Measurements from ENCODE around the gene ANKRD53.
"Not testable (repeated sequence)": the region's sequence is repeated elsewhere in the genome, so short reads cannot be mapped to it uniquely, and the experiment has no call there.

Gene ANKRD53

GRCh38 chr2:71006323-71006722 lies 27.9 kb downstream of the ANKRD53 start:
- Mint-ChIP-seq H3K4me3 (no peak overlapping the region), H3K36me3 (no peaks in the 10 kb centered on the region), H3K27me3 (peaks cover 29% of the 10 kb centered on the region), H3K9me3 (no peaks in the 10 kb centered on the region), H3K27ac (no peak overlapping the region), H3K4me1 (peaks cover 6% of the 10 kb centered on the region)
- CTCF ChIA-PET, result no interaction called here
- no peak for DNase-seq

GRCh38 chr2:71006955-71007799 lies 28.7 kb downstream of the ANKRD53 start:
- no peaks in the 10 kb centered on the region for H3K36me3 Mint-ChIP-seq
- no peak for DNase-seq
- no peak overlapping the region for H3K27ac Mint-ChIP-seq
- H3K4me3 Mint-ChIP-seq, result no peak overlapping the region
- no peaks in the 10 kb centered on the region for H3K4me1 Mint-ChIP-seq
- H3K27me3 Mint-ChIP-seq, result peaks cover 33% of the 10 kb centered on the region
- H3K9me3 Mint-ChIP-seq, result no peaks in the 10 kb centered on the region
- CTCF ChIA-PET, result interaction anchor here (0.9 kb wide), 1 partner anchor 42 kb away, joined by 3 read pairs; no protein-coding TSS in a partner anchor

GRCh38 chr2:71008342-71008741 lies 29.9 kb downstream of the ANKRD53 start:
- no peaks in the 10 kb centered on the region for H3K36me3 Mint-ChIP-seq
- DNase-seq, result no peak
- peaks cover 32% of the 10 kb centered on the region for H3K27me3 Mint-ChIP-seq
- H3K4me1 Mint-ChIP-seq, result no peaks in the 10 kb centered on the region
- CTCF ChIA-PET, result no interaction called here
- no peaks in the 10 kb centered on the region for H3K9me3 Mint-ChIP-seq
- H3K4me3 Mint-ChIP-seq, result no peak overlapping the region
- H3K27ac Mint-ChIP-seq, result no peak overlapping the region

GRCh38 chr2:71011786-71012185 lies 33.4 kb downstream of the ANKRD53 start:
- H3K4me1 Mint-ChIP-seq, CTCF ChIA-PET, DNase-seq, H3K9me3 Mint-ChIP-seq, H3K4me3 Mint-ChIP-seq, H3K27ac Mint-ChIP-seq, H3K36me3 Mint-ChIP-seq: not testable (repeated sequence)
- peaks cover 17% of the 10 kb centered on the region for H3K27me3 Mint-ChIP-seq

- no peak overlapping the region for H3K27ac Mint-ChIP-seq
- no peaks in the 10 kb centered on the region for H3K36me3 Mint-ChIP-seq
- DNase-seq, result no peak
- H3K4me3 Mint-ChIP-seq, result no peak overlapping the region
- H3K4me1 Mint-ChIP-seq, result peaks cover 6% of the 10 kb centered on the region
- H3K27me3 Mint-ChIP-seq, result no peaks in the 10 kb centered on the region
- H3K9me3 Mint-ChIP-seq, result no peaks in the 10 kb centered on the region
- CTCF ChIA-PET, result no interaction called here
Observed at GRCh38 chr2:71018625-71019024, 40.2 kb downstream of the ANKRD53 start.

- H3K36me3 Mint-ChIP-seq, DNase-seq, H3K27ac Mint-ChIP-seq, H3K4me1 Mint-ChIP-seq, H3K9me3 Mint-ChIP-seq, CTCF ChIA-PET, H3K4me3 Mint-ChIP-seq, H3K27me3 Mint-ChIP-seq: not testable (repeated sequence)
Observed at GRCh38 chr2:71019989-71020388, 41.6 kb downstream of the ANKRD53 start.

GRCh38 chr2:71021394-71021793 lies 43.0 kb downstream of the ANKRD53 start:
- CTCF ChIA-PET, DNase-seq: not testable (repeated sequence)

GRCh38 chr2:71023553-71024243 lies 45.3 kb downstream of the ANKRD53 start:
- not testable (repeated sequence) for H3K4me1 Mint-ChIP-seq, H3K36me3 Mint-ChIP-seq, H3K4me3 Mint-ChIP-seq, H3K27me3 Mint-ChIP-seq, H3K9me3 Mint-ChIP-seq, H3K27ac Mint-ChIP-seq
- DNase-seq, result peak; percentile 65
- CTCF ChIA-PET, result interaction anchor here (0.7 to 1.3 kb wide), 3 partner anchors 39 to 131 kb away, joined by 3 read pairs; no protein-coding TSS in a partner anchor

More at GRCh38 chr2:71021394-71021793, 43.0 kb downstream of the ANKRD53 start:
- H3K27me3 Mint-ChIP-seq, H3K27ac Mint-ChIP-seq, H3K9me3 Mint-ChIP-seq, H3K4me3 Mint-ChIP-seq, H3K4me1 Mint-ChIP-seq, H3K36me3 Mint-ChIP-seq: not testable (repeated sequence)
